NCI-H2196 treated with DMSO at 0.1 percent for 48 hours (cell line): Measurements from ENCODE around the gene SGCE.
A peak's percentile ranks its signal among the peaks of the same experiment; 100 is the strongest.

Experiments
- DNase-seq: peaks from one replicate; lab custom pipeline; 2025; ENCODE audit not compliant: unreplicated experiment; lab: John Stamatoyannopoulos, UW

The SGCE gene

DNA sequence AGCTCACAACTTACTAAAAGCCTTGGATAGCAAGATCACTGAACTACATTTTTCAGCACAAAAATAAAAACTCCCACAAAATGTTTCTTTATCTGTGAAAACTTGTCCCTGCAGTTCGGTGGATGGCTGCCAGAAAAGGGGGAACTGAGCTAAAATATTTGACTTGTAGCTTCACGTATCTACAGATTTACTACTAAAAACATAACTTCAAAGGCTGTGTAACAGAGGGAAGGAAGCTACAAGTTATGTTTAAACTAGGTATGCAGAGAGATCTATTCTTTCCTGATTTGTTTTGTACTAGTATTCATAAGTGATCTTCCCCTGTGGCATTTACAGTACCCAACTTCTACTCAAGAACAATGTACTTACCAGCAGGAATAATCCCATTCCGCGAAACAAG lies 25.1 kb downstream of the SGCE start:
- DNase-seq: no peak

DNA sequence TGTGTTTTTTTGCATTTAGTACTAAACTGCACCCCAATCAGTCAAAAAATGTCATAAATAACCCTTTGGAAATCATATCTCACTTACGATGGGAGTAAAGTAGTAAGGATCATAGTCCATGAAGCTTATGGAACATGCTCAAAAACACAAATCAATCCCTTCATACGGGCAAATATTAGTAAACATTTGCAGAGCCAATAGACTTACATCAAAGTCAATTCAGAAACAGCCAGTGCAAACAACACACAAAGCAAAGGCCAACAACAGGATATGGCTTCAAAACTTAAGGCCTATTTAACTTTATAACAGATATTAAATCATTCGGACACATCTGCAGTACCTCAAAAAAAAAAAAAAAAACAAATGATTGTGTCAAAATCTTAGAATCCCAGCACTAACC lies 32.1 kb downstream of the SGCE start:
- no peak for DNase-seq

DNA sequence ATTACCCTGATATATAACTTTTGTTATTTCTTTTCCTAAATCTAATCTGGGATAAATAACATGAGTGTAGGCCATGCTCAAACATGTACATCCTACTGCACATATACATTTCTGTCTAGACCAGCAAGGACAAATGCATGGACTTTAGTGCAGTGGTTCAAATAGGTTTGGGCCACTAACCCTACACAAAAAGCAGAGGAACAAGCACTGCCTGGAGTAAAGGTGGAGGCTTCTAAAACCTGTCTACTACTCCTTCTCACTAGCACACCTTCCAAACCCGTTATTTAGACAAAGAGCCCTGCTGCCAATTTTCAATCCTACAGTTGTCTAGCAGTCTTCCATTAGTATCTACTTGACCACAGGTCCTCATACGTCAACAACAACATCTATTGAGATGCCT lies 34.8 kb downstream of the SGCE start:
- DNase-seq: no peak

GRCh38 chr7:94620703-94621118 lies 35.2 kb downstream of the SGCE start:
- peak; percentile 87 for DNase-seq

DNA sequence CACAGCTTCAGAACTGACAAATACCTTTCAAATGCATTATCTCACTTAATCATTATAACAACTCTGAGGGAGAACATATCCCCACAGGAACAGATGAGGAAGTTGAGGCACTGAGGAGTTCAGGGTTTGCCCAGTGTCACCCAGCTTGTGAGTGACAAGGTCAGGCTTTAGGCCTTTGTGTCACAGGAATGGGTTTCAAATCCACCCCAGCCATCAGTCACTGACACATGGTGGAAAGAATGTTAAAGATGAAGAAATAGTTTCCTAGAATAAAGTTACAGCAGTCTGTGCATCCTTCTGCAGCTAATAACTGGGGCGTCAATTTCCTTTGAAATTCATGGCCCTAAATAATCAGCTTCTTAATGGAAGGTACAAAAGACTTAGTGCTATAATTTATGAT lies 37.8 kb downstream of the SGCE start:
- no peak for DNase-seq

DNA sequence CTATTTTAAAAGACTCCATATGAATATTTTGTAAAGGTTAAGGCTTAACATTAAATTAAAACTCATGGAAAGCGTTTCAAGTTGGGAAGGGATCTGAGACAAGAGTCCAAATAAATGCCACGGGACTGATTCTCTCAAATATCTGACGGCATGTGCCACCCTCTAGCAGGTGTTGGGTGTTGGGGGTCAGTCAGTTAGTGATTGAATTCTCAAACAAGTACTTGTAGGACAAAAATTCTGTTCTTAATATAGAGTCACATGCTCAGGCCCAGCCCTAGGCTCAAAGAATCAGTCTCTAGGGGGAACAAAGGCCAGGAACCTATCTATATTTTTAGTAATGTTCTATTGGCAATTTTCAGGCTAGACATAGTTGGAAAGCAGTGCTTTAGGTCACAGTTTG lies 39.1 kb downstream of the SGCE start:
- no peak for DNase-seq

- DNase-seq: no peak
Measured at GRCh38 chr7:94615666-94616065, 40.3 kb downstream of the SGCE start.

DNA sequence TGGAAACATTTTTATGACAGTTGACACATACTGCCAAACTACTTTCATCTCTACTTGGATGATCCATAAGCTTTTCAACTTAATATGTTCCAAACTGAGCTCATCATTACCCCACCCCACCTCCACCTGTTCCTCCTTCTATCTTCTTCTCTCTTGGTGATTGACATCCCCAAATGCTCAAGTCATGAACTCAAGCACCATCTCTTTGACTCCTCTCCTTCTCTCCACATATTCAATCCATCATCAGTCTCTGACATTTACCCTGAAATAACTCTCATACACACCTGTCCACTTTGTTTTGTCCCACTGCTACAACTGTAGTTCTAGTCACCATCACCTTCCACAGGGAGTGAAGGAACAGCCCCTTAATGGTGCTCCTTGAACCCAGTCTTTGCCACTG lies 43.3 kb downstream of the SGCE start:
- DNase-seq: no peak

GRCh38 chr7:94612253-94612652 lies 43.7 kb downstream of the SGCE start:
- no peak for DNase-seq

GRCh38 chr7:94609561-94609960 lies 46.4 kb downstream of the SGCE start:
- no peak for DNase-seq

DNA sequence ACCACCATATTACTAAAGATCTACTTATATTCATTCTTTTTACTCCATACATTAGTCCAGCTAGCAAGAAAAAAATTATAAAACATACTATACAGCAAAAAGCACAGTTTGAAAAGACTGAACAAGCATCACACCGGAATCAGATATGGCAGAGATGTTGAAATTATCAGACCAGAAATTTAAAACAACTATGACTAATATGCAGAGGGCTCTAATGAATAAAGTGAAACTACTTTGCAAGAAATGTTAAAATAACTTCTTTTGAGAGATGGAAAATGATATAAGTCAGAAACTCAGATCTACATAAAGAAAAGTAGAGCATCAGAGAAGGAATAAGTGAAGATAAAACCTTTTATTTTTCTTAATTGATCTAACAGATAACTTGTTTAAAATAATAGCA lies 50.9 kb downstream of the SGCE start:
- no peak for DNase-seq

DNA sequence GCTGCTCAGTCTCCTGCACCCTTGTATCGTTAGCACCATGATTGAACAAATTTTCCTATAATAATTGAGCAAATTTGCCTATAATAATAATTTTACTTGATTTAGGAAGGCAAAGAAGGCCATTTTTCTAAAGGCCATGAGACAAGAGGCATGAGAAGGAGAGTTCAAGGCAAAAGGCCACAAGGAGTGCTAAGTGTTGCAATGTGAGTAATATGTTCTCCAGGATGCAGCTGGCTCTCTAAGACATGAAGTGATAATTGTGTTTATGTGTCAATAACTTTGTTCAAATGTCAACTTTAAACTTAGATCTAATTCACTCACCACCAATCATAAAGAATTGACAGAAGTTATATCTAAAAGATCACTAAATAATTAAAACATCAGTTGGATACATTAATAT lies 53.8 kb downstream of the SGCE start:
- DNase-seq: no peak

GRCh38 chr7:94600267-94600666 lies 55.7 kb downstream of the SGCE start:
- no peak for DNase-seq

- no peak for DNase-seq
Measured at GRCh38 chr7:94595717-94596116, 60.2 kb downstream of the SGCE start.

- no peak for DNase-seq
Measured at GRCh38 chr7:94594882-94595281, 61.1 kb downstream of the SGCE start.

DNA sequence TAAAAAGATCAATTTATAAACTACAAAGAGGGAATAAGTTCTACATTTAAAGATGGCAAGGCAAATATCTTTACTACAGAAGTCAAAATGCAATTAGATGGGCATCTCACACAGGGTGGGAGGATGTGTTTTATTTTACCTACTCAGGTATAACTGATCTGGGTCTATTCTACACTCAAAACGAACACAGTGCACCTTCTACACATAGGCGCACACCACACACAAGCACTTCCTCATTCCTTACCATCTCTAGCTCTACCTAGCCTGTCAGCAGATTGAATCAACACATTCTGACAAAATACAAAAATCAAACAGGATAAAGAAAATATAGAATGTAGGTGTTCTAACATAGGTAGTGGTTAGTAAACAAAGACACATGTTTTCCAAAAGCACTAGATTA lies 64.8 kb downstream of the SGCE start:
- DNase-seq: no peak

GRCh38 chr7:94590526-94591162 lies 65.3 kb downstream of the SGCE start:
- no peak for DNase-seq

GRCh38 chr7:94588075-94588474 lies 67.9 kb downstream of the SGCE start:
- no peak for DNase-seq

DNA sequence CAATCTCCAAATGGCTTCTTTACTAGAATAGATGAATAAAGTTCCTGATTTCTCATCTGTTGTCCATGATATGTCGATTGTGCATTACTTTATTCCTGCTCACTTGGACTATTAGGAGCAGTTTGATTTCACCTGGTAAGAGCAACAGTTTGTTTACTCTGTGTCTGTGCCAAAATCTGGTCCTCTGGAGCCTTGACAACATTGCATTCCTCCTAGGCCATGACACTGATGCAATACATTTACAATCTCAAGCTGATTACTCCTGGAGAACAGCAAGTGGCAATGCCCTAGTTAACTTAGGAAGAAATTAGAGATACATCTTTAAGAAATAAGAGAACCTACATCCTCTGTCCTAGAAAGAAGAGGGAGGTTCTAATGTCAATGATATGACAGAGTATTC lies 71.8 kb downstream of the SGCE start:
- peak; percentile 63 for DNase-seq

DNA sequence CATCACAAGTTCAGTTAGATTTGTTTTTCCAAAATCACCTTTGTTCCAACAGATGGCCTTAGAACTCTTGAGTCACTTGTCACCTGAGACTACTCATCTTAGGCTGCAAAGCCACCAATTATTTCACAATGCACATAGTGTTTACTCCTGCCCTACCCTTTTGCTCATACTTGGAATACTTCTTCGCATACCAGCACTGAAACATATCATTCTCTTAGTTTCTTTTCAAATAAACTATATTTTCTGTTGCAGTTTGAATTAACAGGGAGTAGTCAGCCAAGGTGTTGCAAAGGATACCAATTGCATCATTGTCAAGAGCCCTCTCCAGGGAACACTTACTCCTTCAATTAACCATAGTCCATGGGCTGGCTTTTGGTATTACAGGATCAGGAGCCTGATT lies 75.3 kb downstream of the SGCE start:
- no peak for DNase-seq

GRCh38 chr7:94579470-94579869 lies 76.5 kb downstream of the SGCE start:
- no peak for DNase-seq

DNA sequence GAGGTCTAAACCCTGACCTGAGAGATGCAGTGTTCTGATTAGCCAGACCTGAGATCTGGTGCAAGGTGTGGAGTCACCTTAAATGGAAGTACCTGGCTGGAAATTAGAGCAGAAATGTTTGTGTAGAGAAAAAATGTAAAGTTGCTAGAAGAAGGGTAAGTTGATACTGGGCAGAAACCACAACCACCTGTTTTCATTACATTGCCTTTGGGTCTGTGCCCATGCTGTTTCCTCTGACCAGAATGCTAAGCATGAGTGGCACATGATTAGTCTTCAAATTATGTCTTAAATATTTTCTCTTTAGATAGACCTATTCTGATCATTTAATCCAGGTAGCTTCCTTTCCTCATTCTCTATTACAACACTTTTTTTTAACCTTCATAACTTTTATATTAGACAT lies 77.3 kb downstream of the SGCE start:
- peak; percentile 4 for DNase-seq

GRCh38 chr7:94577357-94577756 lies 78.6 kb downstream of the SGCE start:
- DNase-seq: no peak

DNA sequence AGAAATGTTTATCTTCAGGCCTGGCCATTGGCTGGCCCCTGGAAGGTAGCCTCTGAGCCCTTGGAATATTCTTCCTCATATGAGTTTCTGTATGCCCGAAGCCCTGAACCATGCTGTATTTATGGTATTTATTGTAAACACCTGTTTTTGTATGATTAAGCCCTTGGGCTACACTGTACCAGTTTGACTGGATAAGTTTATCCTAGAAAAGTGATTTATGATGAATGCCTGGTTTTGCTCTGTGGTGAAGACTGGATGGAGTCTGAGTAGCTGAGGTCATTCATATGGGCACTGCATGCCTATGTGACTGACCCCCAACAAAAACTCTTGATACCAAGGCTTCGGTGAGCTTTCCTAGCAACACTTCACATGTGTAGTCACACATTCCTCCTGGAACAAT lies 79.6 kb downstream of the SGCE start:
- no peak for DNase-seq
